ENCODE data around the gene PEPD. TPM values are rescaled to one million over a fixed set of nuclear protein-coding genes. Genes with fewer than 3 reads are reported as not detected.

PEPD gene
- total and polyA plus RNA-seq, 2 experiments from 2014 or later = 141 to 175 TPM

DNA sequence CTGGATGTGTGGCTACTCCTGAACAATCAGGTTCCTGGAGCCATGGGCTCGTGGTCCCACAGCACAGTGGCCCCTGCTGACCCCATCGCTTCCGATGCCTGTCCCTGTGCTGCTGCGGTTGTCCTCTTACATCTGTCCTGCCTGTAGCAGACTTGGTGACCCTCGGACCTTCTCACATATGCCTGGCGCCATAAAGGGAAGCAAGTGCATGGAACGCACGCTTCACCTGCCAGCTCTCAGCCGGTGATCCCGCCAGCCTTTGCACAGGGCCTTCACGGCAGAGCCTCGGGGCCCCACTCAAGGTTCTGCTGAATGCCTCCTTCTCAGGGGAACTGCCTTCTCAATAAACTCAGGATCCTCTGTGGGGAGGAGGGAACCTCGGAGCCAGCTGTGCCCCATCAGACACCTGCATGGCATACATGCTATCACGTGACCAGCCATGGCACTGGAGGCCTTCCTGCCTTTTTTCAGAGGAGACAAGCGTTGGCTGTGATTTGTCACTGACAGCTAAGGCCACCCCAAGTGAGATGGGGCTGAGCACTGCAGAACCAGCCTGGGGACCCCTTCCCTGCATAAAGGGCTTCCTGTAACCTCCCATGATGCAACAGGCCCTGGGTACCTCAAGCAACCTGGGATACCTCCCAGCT is 24.3 kb downstream of the PEPD start:
- H3K9me2 ChIP-seq (replicated peaks; ENCODE audit: insufficient read depth) = no peaks in the 10 kb centered on the region
- H3K4me3 ChIP-seq = no peak overlapping the region
- no peaks in the 10 kb centered on the region for H3K36me3 ChIP-seq (replicated peaks; ENCODE audit: insufficient read depth, low read depth)
- DNase-seq (ENCODE audit: low spot score) = no peak
- no peaks in the 10 kb centered on the region for H3K27me3 ChIP-seq
- no peaks in the 10 kb centered on the region for H3K4me1 ChIP-seq (ENCODE audit: insufficient read depth)
- H2AFZ ChIP-seq = no peak overlapping the region
- WGBS (ENCODE audit: low lambda C conversion rate, missing lambda C conversion rate) = 93% methylated on average over 15 of the region's 15 CpGs
- H3K4me2 ChIP-seq = no peak overlapping the region
- H3K9me3 ChIP-seq (ENCODE audit: low read depth) = no peaks in the 10 kb centered on the region
- no peak overlapping the region for H3K27ac ChIP-seq
- no peaks in the 10 kb centered on the region for H4K20me1 ChIP-seq (ENCODE audit: insufficient read depth, poor library complexity, severe bottlenecking)
- no peaks in the 10 kb centered on the region for H3K79me2 ChIP-seq
- no peak for TF ChIP-seq EZH2 (IDR thresholded peaks at IDR 0.05; ENCODE audit: borderline replicate concordance)
- no peak for TF ChIP-seq EZH2phosphoT487 (IDR thresholded peaks at IDR 0.05; ENCODE audit: low read depth, severe bottlenecking, unreplicated experiment)
- no peak for TF ChIP-seq CTCF (IDR thresholded peaks at IDR 0.05; ENCODE audit: poor library complexity)

- no peak overlapping the region for H3K4me3 ChIP-seq
- no peaks in the 10 kb centered on the region for H3K36me3 ChIP-seq (replicated peaks; ENCODE audit: insufficient read depth, low read depth)
- WGBS (ENCODE audit: low lambda C conversion rate, missing lambda C conversion rate) = 90% methylated on average over 29 of the region's 29 CpGs
These were observed 25.3 kb downstream of the PEPD start for GRCh38 chr19:33496038-33496895.

GRCh38 chr19:33493401-33494275 is 28.0 kb downstream of the PEPD start:
- Histone ChIP-seq H3K36me3 (replicated peaks; ENCODE audit: insufficient read depth, low read depth) (no peaks in the 10 kb centered on the region), H2AFZ (no peak overlapping the region), H3K4me1 (ENCODE audit: insufficient read depth) (no peaks in the 10 kb centered on the region), H3K4me2 (no peak overlapping the region), H4K20me1 (ENCODE audit: insufficient read depth, poor library complexity, severe bottlenecking) (no peaks in the 10 kb centered on the region), H3K27me3 (no peaks in the 10 kb centered on the region), H3K9me3 (ENCODE audit: low read depth) (no peaks in the 10 kb centered on the region), H3K79me2 (no peaks in the 10 kb centered on the region), H3K9me2 (replicated peaks; ENCODE audit: insufficient read depth) (no peaks in the 10 kb centered on the region), H3K27ac (no peak overlapping the region), H3K4me3 (no peak overlapping the region)
- DNase-seq (ENCODE audit: low spot score) = no peak
- no peak for TF ChIP-seq EZH2 (IDR thresholded peaks at IDR 0.05; ENCODE audit: borderline replicate concordance)
- no peak for TF ChIP-seq CTCF (IDR thresholded peaks at IDR 0.05; ENCODE audit: poor library complexity)
- TF ChIP-seq EZH2phosphoT487 (IDR thresholded peaks at IDR 0.05; ENCODE audit: low read depth, severe bottlenecking, unreplicated experiment) = no peak
- WGBS (ENCODE audit: low lambda C conversion rate, missing lambda C conversion rate) = 91% methylated on average over 13 of the region's 14 CpGs

More at GRCh38 chr19:33496038-33496895, 25.3 kb downstream of the PEPD start:
- no peaks in the 10 kb centered on the region for H3K9me2 ChIP-seq (replicated peaks; ENCODE audit: insufficient read depth)
- H3K4me2 ChIP-seq = no peak overlapping the region
- TF ChIP-seq EZH2phosphoT487 (IDR thresholded peaks at IDR 0.05; ENCODE audit: low read depth, severe bottlenecking, unreplicated experiment) (no peak), CTCF (IDR thresholded peaks at IDR 0.05; ENCODE audit: poor library complexity) (no peak), EZH2 (IDR thresholded peaks at IDR 0.05; ENCODE audit: borderline replicate concordance) (no peak)
- H3K4me1 ChIP-seq (ENCODE audit: insufficient read depth) = no peaks in the 10 kb centered on the region
- H2AFZ ChIP-seq = no peak overlapping the region
- H3K79me2 ChIP-seq = no peaks in the 10 kb centered on the region
- DNase-seq (ENCODE audit: low spot score) = no peak
- no peak overlapping the region for H3K27ac ChIP-seq
- H3K9me3 ChIP-seq (ENCODE audit: low read depth) = no peaks in the 10 kb centered on the region
- H3K27me3 ChIP-seq = no peaks in the 10 kb centered on the region
- H4K20me1 ChIP-seq (ENCODE audit: insufficient read depth, poor library complexity, severe bottlenecking) = no peaks in the 10 kb centered on the region

All from hepatocyte (in vitro differentiated cells).